Vagina (tissue), 2 donors: ENCODE results near the gene CLSTN1. TPM values are rescaled to one million over a fixed set of nuclear protein-coding genes. Genes with fewer than 3 reads are reported as not detected.

Experiments
- DNase-seq, 2 donors: peaks; one replicate each; pipeline ENCODE4 v3.0.0-alpha.2; 2017; ENCODE audit errors: extremely low spot score in 2 of 2
- H3K27ac ChIP-seq: fragments of 200-600 bp; sonication (generic); one replicate; pipeline ENCODE4 v1.5.1; 2019
- H3K27me3 ChIP-seq: fragments of 200-600 bp; sonication (generic); one replicate; pipeline ENCODE4 v1.5.1; 2019
- H3K36me3 ChIP-seq, 2 donors: fragments of 200-600 bp; sonication (generic); one replicate each; pipeline ENCODE4 v1.5.1; 2017 to 2019
- H3K4me1 ChIP-seq: fragments of 200-600 bp; sonication (generic); one replicate; pipeline ENCODE4 v1.5.1; 2019
- H3K4me3 ChIP-seq, 2 donors: fragments of 200-600 bp; sonication (generic); 1 replicate in 1 of 2; 2 replicates in 1 of 2; pipeline ENCODE4 v1.5.1; 2016 to 2019
- H3K9me3 ChIP-seq: fragments of 200-600 bp; sonication (generic); one replicate; pipeline ENCODE4 v1.5.1; 2019
- CTCF ChIP-seq, 3 experiments: fragments of 450-650 bp in 2 of 3; fragments of 200-600 bp in 1 of 3; sonication (generic) in 1 of 3; IDR thresholded peaks; one replicate each; pipeline ENCODE4 v1.5.1; 2017 to 2019; ENCODE audit warnings: antibody characterized with exemption in 3 of 3, mild to moderate bottlenecking in 2 of 3, moderate library complexity in 2 of 3
- POLR2A ChIP-seq, 2 donors: fragments of 450-650 bp; IDR thresholded peaks; one replicate each; pipeline ENCODE4 v1.6.1; 2017; ENCODE audit warnings: antibody characterized with exemption in 2 of 2, mild to moderate bottlenecking in 2 of 2, moderate library complexity in 2 of 2
- POLR2AphosphoS5 ChIP-seq, 2 donors: sonication (generic); formaldehyde crosslinking; IDR thresholded peaks; one replicate each; pipeline ENCODE4 v1.9.0; 2017; ENCODE audit warnings: antibody characterized with exemption in 2 of 2, mild to moderate bottlenecking in 2 of 2, low read depth in 1 of 2; ENCODE audit not compliant: insufficient read depth in 1 of 2
- intact Hi-C: fragments of 100-400 bp; cut with DNase I; formaldehyde crosslinking; loops from one replicate; pipeline ENCODE4 v1.15.1; 2023
- total RNA-seq: library from RNA; depleted of rRNA; stranded (reverse); fragments of >200 nt; gene quantifications from one replicate; pipeline ENCODE4 v1.2.3, GENCODE V29; 2016

Gene CLSTN1
- total RNA-seq, 1 donor from 2014 or later, result 96.5 TPM

- TF ChIP-seq POLR2AphosphoS5 (IDR thresholded peaks at IDR 0.05; ENCODE audit: insufficient read depth in 1 of 2, low read depth in 1 of 2) (no peak), POLR2A (IDR thresholded peaks at IDR 0.05) (no peak), CTCF (IDR thresholded peaks at IDR 0.05) (no peak)
- Histone ChIP-seq H3K4me3 (no peak overlapping the region), H3K27me3 (no peaks in the 10 kb centered on the region), H3K9me3 (no peaks in the 10 kb centered on the region), H3K36me3 (peaks cover 0 to 15% of the 10 kb centered on the region in 2 donors), H3K4me1 (peaks cover 46% of the 10 kb centered on the region), H3K27ac (no peak overlapping the region)
- intact Hi-C loops, result loop anchor here (5.0 to 10.0 kb wide), 3 partner anchors 85 to 240 kb away; no protein-coding TSS in a partner anchor
- DNase-seq, result no peak
Measured at GRCh38 chr1:9866836-9867235, 43.1 kb upstream of the CLSTN1 start.

- H3K4me3 ChIP-seq, result no peak overlapping the region
- H3K27ac ChIP-seq, result no peak overlapping the region
- H3K36me3 ChIP-seq, result peaks cover 0 to 11% of the 10 kb centered on the region in 2 donors
- H3K27me3 ChIP-seq, result no peaks in the 10 kb centered on the region
- H3K4me1 ChIP-seq, result peaks cover 36% of the 10 kb centered on the region
- intact Hi-C loops, result loop anchor here (5.0 to 10.0 kb wide), 3 partner anchors 83 to 238 kb away; no protein-coding TSS in a partner anchor
- H3K9me3 ChIP-seq, result no peaks in the 10 kb centered on the region
- TF ChIP-seq POLR2A (IDR thresholded peaks at IDR 0.05), result no peak
- DNase-seq, result no peak
Measured at GRCh38 chr1:9865724-9866123, 42.0 kb upstream of the CLSTN1 start.

GRCh38 chr1:9863371-9863770 lies 39.6 kb upstream of the CLSTN1 start:
- H3K4me3 ChIP-seq, result no peak overlapping the region
- peak overlapping the region; percentile 39 for H3K27ac ChIP-seq
- TF ChIP-seq POLR2AphosphoS5 (IDR thresholded peaks at IDR 0.05; ENCODE audit: insufficient read depth in 1 of 2, low read depth in 1 of 2), result peak in 1 of 2 donors; percentile 12
- no peak for TF ChIP-seq POLR2A (IDR thresholded peaks at IDR 0.05)
- intact Hi-C loops, result loop anchor here (10.0 kb wide), 1 partner anchor 139 kb away; no protein-coding TSS in a partner anchor
- no peaks in the 10 kb centered on the region for H3K9me3 ChIP-seq
- no peaks in the 10 kb centered on the region for H3K36me3 ChIP-seq
- DNase-seq, result no peak
- peaks cover 33% of the 10 kb centered on the region for H3K4me1 ChIP-seq
- H3K27me3 ChIP-seq, result no peaks in the 10 kb centered on the region

DNA sequence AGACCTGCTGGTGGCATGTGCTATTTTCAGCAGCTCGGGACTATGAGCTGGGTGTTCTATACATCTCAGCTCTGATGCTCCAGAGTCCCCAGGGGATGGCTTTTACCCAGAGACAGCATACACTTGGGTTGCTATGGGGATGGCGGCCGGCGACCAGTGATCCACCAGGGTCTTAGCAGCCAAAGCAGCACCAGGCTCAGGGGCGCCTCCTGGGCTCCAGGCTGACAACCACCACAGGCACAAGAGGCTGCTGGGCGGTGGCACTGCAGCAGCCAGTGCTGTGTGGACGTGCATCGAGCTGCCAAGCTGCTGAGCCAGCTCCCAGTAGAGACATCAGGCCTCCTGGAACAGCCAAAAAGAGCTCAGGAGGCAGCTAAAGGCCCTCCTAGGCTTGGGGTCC lies 37.6 kb upstream of the CLSTN1 start:
- Histone ChIP-seq H3K9me3 (no peaks in the 10 kb centered on the region), H3K27ac (no peak overlapping the region), H3K27me3 (no peaks in the 10 kb centered on the region), H3K4me3 (no peak overlapping the region), H3K4me1 (peaks cover 28% of the 10 kb centered on the region), H3K36me3 (no peaks in the 10 kb centered on the region)
- intact Hi-C loops, result loop anchor here (10.0 kb wide), 1 partner anchor 137 kb away; no protein-coding TSS in a partner anchor
- no peak for DNase-seq
- TF ChIP-seq POLR2A (IDR thresholded peaks at IDR 0.05) (no peak), CTCF (IDR thresholded peaks at IDR 0.05) (no peak), POLR2AphosphoS5 (IDR thresholded peaks at IDR 0.05; ENCODE audit: insufficient read depth in 1 of 2, low read depth in 1 of 2) (no peak)

GRCh38 chr1:9860887-9861286 lies 37.1 kb upstream of the CLSTN1 start:
- TF ChIP-seq CTCF (IDR thresholded peaks at IDR 0.05) (no peak), POLR2AphosphoS5 (IDR thresholded peaks at IDR 0.05; ENCODE audit: insufficient read depth in 1 of 2, low read depth in 1 of 2) (no peak), POLR2A (IDR thresholded peaks at IDR 0.05) (no peak)
- H3K36me3 ChIP-seq, result no peaks in the 10 kb centered on the region
- no peak for DNase-seq
- no peak overlapping the region for H3K27ac ChIP-seq
- H3K4me3 ChIP-seq, result no peak overlapping the region
- no peaks in the 10 kb centered on the region for H3K27me3 ChIP-seq
- intact Hi-C loops, result loop anchor here (10.0 kb wide), 1 partner anchor 136 kb away; no protein-coding TSS in a partner anchor
- peaks cover 28% of the 10 kb centered on the region for H3K4me1 ChIP-seq
- no peaks in the 10 kb centered on the region for H3K9me3 ChIP-seq

DNA sequence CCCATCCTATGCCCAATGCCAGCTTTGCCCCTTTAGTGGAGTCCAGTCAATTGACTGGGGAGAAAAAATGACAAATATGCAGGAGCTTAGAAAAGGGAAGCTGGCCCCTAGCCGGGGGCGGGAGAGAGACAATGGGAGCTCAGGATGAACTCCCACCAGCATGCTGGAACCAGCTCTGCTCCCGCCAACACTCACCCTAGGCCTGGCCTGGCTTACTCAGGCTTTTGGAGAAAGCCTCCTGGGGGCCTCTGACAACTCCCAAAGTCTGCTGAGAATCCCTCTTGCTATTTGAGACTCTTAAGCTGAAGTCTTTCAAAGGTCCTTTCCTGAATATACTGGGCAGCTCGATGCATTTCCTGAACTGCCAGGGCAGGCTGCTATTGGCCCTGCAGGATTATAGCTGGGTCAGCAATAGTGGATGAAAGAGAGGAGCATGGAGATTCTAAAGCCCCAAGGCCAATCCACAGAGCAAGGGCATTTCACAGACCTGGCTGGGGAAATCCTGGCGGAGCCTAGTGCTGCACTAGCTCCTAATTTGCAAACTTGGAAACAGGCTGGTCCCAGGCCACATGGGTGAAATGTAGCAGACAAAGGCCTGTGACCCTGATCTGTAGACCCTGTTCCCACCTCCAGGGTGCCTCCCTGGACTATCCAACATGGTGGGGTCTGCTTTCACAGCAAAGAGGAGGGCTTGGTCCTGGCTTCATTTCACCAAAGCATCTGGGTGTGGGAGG lies 35.7 kb upstream of the CLSTN1 start:
- H3K4me1 ChIP-seq, result peaks cover 24% of the 10 kb centered on the region
- DNase-seq, result no peak
- H3K9me3 ChIP-seq, result no peaks in the 10 kb centered on the region
- H3K27me3 ChIP-seq, result no peaks in the 10 kb centered on the region
- no peak overlapping the region for H3K27ac ChIP-seq
- intact Hi-C loops, result loop anchor here (10.0 kb wide), 1 partner anchor 135 kb away; no protein-coding TSS in a partner anchor
- no peak overlapping the region for H3K4me3 ChIP-seq
- TF ChIP-seq POLR2A (IDR thresholded peaks at IDR 0.05) (no peak), CTCF (IDR thresholded peaks at IDR 0.05) (no peak), POLR2AphosphoS5 (IDR thresholded peaks at IDR 0.05; ENCODE audit: insufficient read depth in 1 of 2, low read depth in 1 of 2) (no peak)
- H3K36me3 ChIP-seq, result peaks cover 0 to 3% of the 10 kb centered on the region in 2 donors
